AG08396 (cell line): ENCODE measurements around the gene RASA3.
A peak's percentile ranks its signal among the peaks of the same experiment; 100 is the strongest.
"Not testable (repeated sequence)": the region's sequence is repeated elsewhere in the genome, so short reads cannot be mapped to it uniquely, and the experiment has no call there.

ENCODE experiments used
- DNase-seq: peaks from one replicate; pipeline ENCODE4 v3.0.0; 2012; ENCODE audit warnings: low spot score, mixed read lengths

The RASA3 gene

DNA sequence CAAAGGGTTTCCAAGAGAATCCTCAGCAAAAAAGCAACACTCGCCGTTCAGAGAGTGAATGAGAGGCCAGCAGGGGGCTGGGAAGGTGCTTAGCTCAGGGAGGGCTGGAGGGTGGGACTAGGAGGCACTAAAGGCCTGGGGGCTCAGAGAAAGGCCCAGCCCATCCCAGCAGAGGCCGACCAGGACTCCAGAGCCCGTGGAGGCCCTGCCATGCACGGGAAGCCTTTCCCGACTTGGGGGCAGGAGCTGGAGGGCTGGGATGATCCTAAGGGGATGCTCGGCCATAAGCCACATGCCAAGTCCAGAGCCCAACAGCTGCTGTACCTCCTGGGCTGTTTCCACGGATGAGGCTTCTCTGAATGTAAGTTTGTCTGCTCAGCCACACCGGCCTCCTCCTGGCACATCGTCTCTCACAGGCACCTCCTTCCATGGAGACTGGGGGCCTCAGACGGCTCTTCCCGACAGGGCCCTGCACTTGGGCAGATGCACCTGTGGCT is 19.5 kb downstream of the RASA3 start:
- DNase-seq, result no peak

DNA sequence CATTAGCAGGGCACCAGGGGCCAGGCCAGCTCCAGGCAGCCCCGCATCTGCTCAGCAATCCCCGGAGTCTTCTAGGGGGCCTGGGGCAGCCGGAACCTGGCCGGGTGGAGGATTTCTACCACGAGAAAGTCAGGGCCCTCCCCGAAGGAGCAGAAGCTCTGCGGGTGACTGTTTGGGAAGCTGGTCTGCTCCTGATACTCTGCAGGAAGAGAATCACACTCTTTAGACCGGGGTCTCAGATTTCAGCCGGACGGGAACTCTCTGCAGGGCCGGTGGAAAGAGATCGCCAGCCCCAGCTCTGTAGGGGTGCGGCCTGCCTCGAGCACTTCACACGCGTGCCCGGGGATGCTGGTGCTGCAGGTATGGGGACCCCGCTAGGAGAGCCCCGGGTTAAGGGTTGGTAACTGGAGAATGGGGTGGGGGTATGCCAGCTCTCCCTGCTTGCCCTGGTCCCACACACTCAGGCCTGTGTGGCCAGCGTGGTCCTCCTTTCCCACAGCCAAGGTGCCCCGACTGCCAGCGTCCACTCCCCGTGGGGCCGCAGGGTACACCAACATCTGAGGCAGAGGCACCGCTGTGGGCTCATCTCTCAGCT is 20.1 kb downstream of the RASA3 start:
- DNase-seq, result no peak

DNA sequence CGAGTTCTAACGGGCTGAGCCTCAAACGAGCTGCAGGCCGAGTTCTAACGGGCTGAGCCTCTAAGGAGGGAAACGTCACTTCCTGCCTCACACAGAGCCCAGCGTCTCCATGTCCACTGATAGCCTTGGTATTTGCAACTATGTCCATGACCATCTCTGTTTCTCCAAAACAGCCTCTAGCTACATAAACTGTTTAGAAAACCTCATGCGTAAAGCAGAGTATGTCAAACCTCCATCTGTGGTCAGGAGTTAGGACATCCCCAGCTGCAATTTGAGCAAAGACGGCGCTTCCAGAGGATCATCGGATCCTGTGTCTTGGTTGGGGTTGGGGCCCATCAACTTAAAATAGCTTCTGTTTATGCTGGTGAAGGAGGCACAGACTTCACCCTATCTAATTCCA is 20.8 kb downstream of the RASA3 start:
- peak; percentile 58 for DNase-seq

DNA sequence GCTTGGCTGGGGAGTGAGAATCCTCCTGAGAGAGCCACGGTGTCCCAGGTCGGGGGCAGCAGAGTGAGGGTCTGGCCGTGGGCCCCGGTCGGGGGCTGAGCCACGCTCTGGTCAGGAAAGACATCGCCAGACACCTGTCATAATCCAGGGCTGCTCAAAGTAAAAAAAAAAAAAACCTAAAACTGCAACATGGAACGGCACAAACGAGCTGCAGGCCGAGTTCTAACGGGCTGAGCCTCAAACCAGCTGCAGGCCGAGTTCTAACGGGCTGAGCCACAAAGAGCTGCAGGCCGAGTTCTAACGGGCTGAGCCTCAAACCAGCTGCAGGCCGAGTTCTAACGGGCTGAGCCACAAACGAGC is 21.6 kb downstream of the RASA3 start:
- not testable (repeated sequence) for DNase-seq

DNA sequence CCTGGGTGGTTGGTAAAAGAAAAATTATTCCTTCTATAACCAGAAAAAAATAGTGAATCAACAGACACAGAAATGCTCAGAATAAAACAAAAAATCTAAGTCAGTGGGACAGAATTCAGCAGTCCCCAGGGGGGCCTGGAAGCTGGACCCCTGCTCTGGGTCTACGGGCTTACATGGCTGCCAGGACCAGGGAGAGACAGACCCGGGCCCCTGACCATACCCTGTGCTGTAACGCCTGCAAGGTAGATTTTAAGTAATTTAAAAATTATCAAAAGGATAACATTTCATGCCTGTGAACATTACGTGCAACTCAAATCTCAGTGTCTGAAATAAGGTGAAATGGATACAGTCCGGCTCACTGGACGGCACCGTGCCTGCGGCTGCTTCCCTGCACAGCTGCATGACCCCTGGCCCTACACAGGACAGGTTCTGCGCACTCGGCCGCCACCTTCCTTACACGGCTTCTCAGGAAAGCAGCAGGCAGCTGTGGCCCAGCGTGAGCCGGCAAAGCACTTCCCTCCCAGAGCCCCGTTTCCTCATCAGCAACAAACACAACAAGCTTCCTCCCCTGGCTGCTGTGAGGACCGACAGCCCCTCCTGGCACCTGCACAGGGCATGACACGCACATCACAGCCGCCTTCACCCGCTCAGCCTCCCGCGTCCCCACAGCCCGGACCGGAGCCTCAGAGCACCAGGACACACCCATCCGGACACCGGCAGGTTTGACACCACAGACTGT is 22.2 kb downstream of the RASA3 start:
- DNase-seq, result no peak

DNA sequence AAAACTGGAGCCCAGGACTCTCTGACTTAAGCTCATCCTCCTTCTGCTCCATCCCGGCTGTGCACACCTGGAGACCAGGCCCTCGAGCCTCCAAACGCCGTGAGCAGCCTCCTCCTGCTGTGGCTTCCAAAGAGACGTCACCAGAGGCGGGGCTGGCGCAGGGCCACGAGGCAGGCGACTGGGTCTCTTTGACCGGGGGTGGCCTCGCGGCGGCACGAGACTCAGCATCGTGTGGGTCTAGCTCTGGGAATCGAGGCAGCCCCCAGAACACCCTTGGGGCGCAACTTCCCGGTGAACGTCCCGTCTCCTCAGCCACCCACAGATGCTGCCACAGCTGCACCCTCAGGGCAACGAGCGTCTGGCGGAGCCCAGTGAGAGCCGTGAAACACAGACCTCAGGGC is 22.8 kb downstream of the RASA3 start:
- no peak for DNase-seq

DNA sequence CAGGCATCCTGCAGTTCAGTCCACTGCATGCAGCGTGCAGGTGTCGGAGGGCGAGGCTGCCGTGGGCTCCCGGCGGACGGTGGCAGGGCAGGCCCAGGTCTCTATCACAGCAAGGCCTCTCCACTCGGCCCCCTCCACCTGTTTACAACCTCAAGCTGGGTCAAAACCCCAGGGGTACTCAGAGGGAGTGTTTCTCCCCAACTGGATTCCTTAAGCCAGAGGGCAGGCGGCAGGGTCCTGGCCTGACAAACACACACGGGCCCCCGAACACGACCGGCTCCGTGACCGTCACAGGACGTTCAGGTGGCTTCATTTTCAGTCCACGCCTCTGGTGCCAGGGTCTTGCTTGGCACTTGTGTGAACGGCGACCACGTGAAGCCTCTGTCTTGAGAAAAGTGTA is 23.5 kb downstream of the RASA3 start:
- DNase-seq, result no peak

DNA sequence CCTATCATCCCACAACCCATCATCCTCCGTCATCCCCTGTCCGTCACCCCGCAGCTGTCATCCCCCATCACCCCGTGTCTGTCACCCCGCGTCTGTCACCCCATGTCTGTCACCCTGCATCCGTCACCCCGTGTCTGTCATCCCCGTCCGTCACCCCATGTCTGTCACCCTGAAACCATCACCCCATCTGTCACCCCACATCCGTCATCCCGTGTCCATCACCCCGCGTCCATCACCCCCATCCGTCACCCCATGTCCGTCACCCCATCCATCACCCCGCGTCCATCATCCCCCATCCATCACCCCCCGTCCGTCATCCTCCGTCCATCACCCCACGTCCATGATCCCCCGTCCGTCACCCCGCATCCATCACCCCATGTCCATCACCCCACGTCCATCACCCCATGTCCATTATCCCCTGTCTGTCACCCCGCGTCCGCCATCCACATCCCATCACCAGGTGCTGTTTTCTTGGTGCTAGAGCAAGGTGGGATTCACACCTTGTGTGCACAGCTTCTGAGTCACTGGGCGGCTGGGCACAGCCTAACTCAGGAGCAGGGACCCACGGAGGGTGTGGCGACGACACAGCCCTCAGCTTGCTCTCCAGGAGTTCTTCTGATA is 24.2 kb downstream of the RASA3 start:
- DNase-seq, result no peak

DNA sequence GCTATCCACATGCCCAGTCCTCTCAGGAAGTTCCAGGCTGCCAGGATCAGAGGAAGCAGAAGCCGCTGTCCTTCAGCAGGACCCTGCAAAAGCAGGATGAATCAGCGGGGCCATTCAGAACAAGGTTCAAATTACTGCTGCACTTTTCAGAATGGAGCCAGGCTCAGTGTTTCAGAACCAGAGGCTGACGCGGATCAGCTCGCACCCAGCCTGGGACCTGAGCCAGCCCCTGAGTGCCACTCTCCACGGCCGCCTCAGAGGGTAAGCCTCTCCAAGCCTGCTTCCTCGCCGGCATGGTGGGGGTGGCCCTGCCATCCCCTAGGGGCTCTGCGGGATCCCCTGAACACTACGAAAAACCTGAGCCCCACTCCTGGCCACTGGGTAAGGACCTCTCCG is 24.7 kb downstream of the RASA3 start:
- DNase-seq, result peak; percentile 89

DNA sequence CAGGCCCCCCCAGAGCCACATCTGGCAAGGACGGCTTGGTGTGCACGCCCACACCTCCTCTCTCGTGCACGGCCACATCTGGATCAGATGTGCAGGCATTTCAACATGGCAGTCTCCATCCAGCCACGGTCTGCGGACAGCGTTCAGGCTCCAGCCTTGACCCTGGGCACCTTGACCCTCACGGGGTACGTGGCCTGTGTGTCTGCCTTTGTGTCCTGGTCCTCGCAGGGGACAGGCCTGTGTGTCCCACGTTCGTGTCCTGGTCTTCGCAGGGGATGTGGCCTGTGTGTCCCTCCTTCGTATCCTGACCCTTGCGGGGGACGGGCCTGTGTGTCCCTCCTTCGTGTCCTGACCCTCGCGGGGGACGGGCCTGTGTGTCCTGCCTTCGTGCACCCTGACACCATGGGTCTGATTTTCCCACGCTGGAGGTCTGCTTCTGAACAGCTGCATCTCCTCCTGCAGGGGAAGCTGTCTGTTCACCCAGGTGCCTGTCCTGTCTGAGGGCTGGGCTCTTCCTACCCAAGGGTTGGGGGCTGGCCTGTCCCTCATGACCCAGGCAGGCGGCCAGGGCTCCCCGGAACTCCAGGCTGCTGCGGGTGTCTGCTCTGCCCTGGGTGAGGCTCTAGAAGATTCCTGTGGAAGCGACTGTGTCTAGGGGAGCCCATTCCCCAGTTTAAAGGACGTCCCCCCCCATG is 25.3 kb downstream of the RASA3 start:
- DNase-seq, result no peak

DNA sequence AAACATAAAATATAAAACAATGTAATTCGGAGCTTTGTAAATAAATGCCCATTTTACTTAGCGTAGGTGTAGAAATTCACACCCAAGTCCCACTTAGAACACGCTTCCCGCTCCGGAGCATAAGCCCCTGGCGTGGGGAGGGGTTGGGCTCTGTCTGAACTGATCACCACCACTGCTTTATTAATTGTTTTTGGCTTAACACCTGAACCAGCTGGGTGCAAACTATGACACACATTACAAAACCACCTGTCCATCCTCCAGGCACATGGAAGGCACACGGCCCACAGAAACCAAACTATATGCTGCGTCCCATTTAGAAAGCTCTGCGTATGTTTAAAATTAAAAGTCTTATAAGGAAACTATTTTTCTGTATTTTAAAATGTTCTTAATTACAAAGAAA is 25.9 kb downstream of the RASA3 start:
- DNase-seq, result no peak

DNA sequence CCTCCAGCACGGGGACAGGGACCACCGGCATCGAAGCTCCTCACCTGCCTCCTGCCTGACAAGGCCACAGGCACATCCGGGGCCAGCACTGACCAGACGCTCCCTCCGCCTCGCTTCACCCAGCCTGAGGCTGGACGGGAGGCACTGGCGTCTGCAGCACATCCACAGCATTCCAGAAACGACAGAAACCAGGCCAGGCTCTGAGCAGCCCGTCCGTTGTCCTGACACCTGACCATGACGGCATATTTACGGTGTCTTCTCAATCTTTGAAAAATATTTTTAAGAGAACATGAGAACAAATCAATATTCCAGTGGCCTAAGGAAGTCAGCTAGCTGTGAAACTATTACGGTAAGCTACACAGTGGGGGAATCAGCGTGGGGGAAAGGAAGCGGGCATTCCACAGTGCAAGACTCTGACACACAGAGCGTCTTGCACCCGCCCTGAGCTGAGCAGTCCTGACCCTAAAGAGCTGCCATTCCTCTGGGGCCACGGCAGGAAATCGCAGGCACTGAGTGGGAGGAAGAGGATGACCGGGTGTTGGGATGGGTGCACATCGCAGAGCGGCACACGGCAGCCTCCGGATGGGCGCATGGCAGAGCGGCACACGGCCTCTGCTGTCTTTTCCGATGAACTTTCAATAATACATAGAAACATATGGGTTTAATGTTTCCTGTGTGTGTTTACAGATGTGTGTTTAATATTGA is 26.8 kb downstream of the RASA3 start:
- DNase-seq, result no peak

DNA sequence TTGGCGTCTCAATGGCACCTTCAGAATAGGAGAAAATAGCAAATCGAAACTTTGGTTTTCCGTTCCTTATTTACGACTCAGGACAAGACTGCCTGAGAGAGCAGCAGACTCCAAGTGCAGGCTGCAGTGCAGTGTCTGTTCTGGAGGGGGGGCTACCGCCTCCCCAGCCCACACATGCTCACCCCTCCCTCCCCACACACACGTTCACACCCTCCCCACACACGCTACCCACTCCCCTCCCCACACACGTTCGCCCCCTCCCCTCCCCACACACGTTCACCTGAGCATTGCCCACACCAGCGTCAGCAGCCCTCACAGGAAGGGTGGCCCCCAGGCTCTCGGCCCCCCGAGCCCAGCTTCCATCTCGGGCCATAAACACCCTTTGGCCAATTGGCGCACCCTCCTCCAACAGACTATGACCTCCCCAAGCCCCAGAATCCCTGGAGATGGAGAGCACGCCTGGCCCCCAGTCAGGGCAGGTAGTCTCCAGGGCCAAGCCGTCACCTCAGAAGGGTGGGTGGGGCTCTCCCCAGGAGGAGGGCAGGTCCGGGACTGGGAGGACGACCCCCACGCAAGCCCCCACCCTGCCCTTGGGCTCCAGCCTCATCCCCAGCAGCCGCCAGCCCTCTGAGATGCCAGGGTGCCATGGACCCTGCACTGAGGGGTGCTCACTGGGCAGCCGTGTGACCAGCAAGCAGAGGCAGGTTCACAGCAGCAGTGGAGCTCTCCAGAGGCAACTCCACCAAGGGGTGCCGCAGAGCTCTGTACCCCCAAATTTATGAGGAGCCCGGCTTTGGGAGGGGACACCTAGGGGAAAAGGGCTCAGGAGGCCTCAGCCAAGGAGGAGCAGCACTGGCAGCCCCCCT is 27.5 kb downstream of the RASA3 start:
- DNase-seq, result no peak

DNA sequence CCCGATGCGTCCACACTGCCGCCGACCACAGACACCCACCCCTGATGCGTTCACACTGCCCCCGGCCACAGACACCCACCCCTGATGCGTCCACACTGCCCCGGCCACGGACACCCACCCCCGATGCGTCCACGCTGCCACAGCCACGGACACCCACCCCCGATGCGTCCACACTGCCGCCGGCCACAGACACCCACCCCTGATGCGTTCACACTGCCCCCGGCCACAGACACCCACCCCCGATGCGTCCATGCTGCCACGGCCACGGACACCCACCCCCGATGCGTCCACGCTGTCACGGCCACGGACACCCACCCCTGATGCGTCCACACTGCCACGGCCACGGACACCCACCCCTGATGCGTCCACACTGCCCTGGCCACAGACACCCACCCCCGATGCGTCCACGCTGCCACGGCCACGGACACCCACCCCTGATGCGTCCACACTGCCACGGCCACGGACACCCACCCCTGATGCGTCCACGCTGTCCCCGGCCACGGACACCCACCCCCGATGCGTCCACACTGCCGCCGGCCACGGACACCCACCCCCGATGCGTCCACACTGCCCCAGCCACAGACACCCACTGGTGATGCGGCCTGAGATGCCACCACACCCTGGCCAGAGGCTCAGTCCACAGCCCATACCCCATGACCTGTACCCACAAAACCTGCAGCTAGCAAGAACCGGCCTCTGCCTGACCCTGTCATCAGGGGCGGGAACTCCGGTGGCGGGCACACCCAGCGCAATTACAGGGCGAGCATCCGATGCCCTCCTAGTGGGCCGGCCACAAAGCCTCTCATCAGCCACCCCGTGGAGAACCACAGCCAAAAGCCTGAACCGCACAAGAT is 28.4 kb downstream of the RASA3 start:
- no peak for DNase-seq

DNA sequence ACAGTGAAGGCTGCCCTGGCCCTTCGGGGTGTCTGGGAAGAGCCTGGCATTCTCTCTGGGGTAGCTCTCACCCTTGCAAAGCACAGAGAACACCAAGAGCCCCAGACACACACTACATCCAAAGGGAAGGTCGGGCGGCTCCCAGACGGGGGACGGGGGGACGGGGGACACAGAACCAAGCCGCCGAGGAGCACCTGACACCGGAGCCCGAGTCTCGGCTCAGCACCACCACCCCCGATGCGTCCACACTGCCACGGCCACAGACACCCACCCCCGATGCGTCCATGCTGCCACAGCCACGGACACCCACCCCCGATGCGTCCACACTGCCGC is 29.2 kb downstream of the RASA3 start:
- DNase-seq, result not testable (repeated sequence)

DNA sequence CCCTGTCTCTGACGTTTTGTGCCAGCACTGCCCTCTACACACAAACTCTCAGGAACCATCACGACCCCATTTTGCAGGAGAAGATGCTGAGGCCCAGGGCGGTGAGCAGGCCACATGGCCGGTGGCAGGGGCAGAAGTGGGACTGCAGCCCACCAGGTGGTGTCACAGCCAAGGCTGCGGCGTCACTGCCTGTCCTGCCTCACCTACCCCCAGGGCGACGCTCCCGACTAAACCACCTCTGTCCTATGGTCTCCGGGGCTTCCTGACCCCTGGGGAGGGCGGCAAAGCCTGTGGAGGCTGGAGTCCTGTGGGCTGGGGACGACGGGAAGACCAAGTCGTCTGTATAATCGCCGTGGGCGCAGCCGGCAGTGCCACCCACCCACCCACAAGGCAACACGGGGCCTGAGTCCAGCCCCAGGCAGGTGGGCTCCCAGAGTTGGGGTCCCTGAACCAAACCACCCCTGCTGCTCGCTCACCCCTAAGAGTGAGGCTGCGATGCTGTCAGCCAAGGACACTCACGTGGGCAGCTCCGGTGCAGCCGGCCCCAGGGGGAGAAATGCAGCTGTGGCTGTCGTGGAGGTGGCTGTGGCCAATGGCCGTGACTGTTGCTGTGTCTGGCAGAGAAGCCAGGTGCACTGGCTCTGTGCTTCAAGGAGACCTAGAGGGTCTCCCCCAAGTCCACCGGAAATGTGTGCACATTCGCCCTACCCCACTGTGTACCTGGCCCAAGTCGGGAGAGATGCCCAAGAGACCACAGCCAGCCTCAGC is 29.7 kb downstream of the RASA3 start:
- no peak for DNase-seq

DNA sequence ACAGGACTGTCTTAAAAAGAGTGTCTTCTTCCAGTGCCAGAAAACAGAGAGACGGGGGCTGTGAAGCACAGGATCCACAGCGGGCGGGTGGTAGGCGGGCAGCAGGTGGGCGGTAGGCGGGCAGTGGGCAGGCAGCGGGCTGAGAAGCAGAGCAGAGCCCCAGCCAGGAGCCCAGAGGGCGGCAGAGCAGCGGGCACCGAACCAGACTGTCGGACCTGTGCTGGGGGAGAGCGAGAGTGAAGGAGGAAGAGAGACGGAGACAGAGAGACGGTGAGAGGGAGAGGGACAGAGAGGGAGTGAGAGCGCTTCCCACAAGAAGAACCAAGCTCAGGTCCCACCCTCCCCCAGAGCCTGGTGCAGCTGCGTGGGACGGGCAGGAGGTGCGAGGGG is 30.3 kb downstream of the RASA3 start:
- no peak for DNase-seq

DNA sequence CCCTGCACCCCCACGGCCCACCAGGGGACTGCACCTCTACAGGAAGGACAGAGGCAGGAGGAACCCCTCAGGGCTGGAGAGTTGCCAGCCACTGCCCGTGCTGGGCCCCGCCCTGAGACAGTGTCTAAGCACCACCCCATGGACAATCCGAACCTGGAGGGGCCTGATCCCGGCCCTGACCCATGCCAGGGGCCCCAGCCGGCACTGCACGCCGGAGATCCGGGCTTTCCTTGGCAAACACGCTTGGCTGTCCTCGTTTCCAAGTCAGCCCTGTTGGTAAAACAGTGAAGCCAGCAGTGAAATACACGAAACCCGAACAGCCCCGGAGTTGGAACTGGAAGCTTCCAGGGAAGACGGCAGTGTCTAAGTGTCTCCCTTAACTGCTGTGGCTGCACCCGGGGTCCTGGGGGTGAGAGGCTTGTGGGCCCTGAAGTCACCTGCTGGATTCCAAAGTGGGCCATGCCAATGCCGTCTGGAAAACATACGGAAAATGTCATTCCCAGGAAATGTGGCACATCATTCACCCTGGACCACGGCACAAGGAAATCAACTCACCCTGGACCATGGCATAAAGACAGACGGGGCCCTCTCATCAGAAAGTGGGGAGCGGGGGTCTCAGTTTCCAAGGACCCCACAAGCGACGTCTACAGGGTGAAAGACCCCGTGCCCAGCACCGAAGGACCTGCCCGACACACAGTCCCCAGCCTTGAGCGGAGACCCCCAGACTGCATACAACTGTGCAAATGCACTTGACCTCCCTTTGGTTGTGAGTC is 30.9 kb downstream of the RASA3 start:
- DNase-seq, result peak; percentile 53
